ENCODE data around the gene SKAP1.

Gene SKAP1

GRCh38 chr17:48311324-48311723 lies 118.7 kb downstream of the SKAP1 start:
- no peak for ATAC-seq

GRCh38 chr17:48310748-48311213 lies 119.2 kb downstream of the SKAP1 start:
- no peak for TF ChIP-seq TSHZ2 (CRISPR knock-in tag; IDR thresholded peaks at IDR 0.05)
- no peak for TF ChIP-seq ARNTL (CRISPR knock-in tag; IDR thresholded peaks at IDR 0.05; ENCODE audit: borderline replicate concordance, low read depth)
- no peak for TF ChIP-seq OSR1 (CRISPR knock-in tag; IDR thresholded peaks at IDR 0.05)
- no peak for TF ChIP-seq CSDC2 (CRISPR knock-in tag; IDR thresholded peaks at IDR 0.05)
- no peak for TF ChIP-seq GLIS3 (CRISPR knock-in tag; IDR thresholded peaks at IDR 0.05)
- TF ChIP-seq BACH2 (CRISPR knock-in tag; IDR thresholded peaks at IDR 0.05; ENCODE audit: borderline replicate concordance) = no peak
- no peak for TF ChIP-seq ZC3H10 (CRISPR knock-in tag; IDR thresholded peaks at IDR 0.05)
- TF ChIP-seq ZFP3 (CRISPR knock-in tag; IDR thresholded peaks at IDR 0.05) = no peak
- no peak for TF ChIP-seq ZNF8 (CRISPR knock-in tag; IDR thresholded peaks at IDR 0.05)
- TF ChIP-seq ISL1 (CRISPR knock-in tag; IDR thresholded peaks at IDR 0.05) = no peak
- no peak for TF ChIP-seq CSRNP3 (CRISPR knock-in tag; IDR thresholded peaks at IDR 0.05)
- no peak for TF ChIP-seq CREB5 (CRISPR knock-in tag; IDR thresholded peaks at IDR 0.05; ENCODE audit: low read depth)
- no peak for TF ChIP-seq ESRRG (CRISPR knock-in tag; IDR thresholded peaks at IDR 0.05)
- TF ChIP-seq PATZ1 (CRISPR knock-in tag; IDR thresholded peaks at IDR 0.05; ENCODE audit: borderline replicate concordance) = no peak
- TF ChIP-seq ZFP30 (CRISPR knock-in tag; IDR thresholded peaks at IDR 0.05) = no peak
- TF ChIP-seq PPARA (CRISPR knock-in tag; IDR thresholded peaks at IDR 0.05; ENCODE audit: borderline replicate concordance) = no peak
- TF ChIP-seq SNAI2 (CRISPR knock-in tag; IDR thresholded peaks at IDR 0.05) = no peak
- no peak for TF ChIP-seq TOX (CRISPR knock-in tag; IDR thresholded peaks at IDR 0.05; ENCODE audit: borderline replicate concordance)
- no peak for ATAC-seq

More at GRCh38 chr17:48311324-48311723, 118.7 kb downstream of the SKAP1 start:
- TF ChIP-seq ARNTL (CRISPR knock-in tag; IDR thresholded peaks at IDR 0.05; ENCODE audit: borderline replicate concordance, low read depth) (no peak), BACH2 (CRISPR knock-in tag; IDR thresholded peaks at IDR 0.05; ENCODE audit: borderline replicate concordance) (no peak), ZNF565 (CRISPR knock-in tag; conservative IDR thresholded peaks at IDR 0.05; ENCODE audit: low read depth) (no peak), ZNF70 (CRISPR knock-in tag; IDR thresholded peaks at IDR 0.05) (no peak), TOX (CRISPR knock-in tag; IDR thresholded peaks at IDR 0.05; ENCODE audit: borderline replicate concordance) (no peak), SNAI2 (CRISPR knock-in tag; IDR thresholded peaks at IDR 0.05) (no peak), OSR1 (CRISPR knock-in tag; IDR thresholded peaks at IDR 0.05) (no peak), ISL1 (CRISPR knock-in tag; IDR thresholded peaks at IDR 0.05) (no peak), PPARA (CRISPR knock-in tag; IDR thresholded peaks at IDR 0.05; ENCODE audit: borderline replicate concordance) (no peak), ZC3H10 (CRISPR knock-in tag; IDR thresholded peaks at IDR 0.05) (no peak), GLIS3 (CRISPR knock-in tag; IDR thresholded peaks at IDR 0.05) (no peak)

- TF ChIP-seq BACH2 (CRISPR knock-in tag; IDR thresholded peaks at IDR 0.05; ENCODE audit: borderline replicate concordance) (no peak), SNAI2 (CRISPR knock-in tag; IDR thresholded peaks at IDR 0.05) (no peak), ZFP3 (CRISPR knock-in tag; IDR thresholded peaks at IDR 0.05) (no peak), CSDC2 (CRISPR knock-in tag; IDR thresholded peaks at IDR 0.05) (no peak), ESRRG (CRISPR knock-in tag; IDR thresholded peaks at IDR 0.05) (no peak), ISL1 (CRISPR knock-in tag; IDR thresholded peaks at IDR 0.05) (no peak), PPARA (CRISPR knock-in tag; IDR thresholded peaks at IDR 0.05; ENCODE audit: borderline replicate concordance) (no peak), OSR1 (CRISPR knock-in tag; IDR thresholded peaks at IDR 0.05) (no peak), ZNF8 (CRISPR knock-in tag; IDR thresholded peaks at IDR 0.05) (no peak), TSHZ2 (CRISPR knock-in tag; IDR thresholded peaks at IDR 0.05) (no peak)
- no peak for ATAC-seq
Measured at GRCh38 chr17:48308581-48308980, 121.4 kb downstream of the SKAP1 start.

Measured in SK-N-SH treated with all-trans-retinoic acid at 6 μM for 48 hours (cell line).